Measurements from ENCODE around the gene MCF2L.

MCF2L gene

DNA sequence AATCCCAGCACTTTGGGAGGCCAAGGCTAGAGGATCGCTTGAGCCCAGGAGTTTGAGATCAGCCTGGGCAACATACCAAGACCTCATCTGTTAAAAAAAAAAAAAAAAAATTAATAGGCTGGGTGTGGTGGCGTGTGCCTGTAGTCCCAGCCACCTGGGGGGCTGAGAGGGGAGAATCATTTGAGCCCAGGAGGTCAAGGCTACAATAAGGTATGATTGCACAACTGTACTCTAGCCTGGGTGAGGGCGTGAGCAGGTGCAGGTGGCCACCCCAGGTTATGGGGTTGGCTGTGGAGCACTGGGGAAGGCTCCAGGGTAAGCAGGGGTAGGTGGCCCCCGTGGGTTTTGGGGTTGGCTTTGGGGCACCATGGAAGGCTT is 33.9 kb downstream of the MCF2L start:
- Histone ChIP-seq H3K9me3 (ENCODE audit: insufficient read depth, low read depth, low read length) (no peaks in the 10 kb centered on the region), H3K27ac (ENCODE audit: low read depth, low read length) (no peak overlapping the region), H3K4me3 (ENCODE audit: low read length) (no peak overlapping the region), H3K27me3 (ENCODE audit: insufficient read depth, low read length) (no peaks in the 10 kb centered on the region), H3K36me3 (ENCODE audit: insufficient read depth, low read length) (peaks cover 3% of the 10 kb centered on the region; the same call in 1 of the 2 replicates), H3K9ac (ENCODE audit: low read depth, low read length) (no peak overlapping the region), H3K4me1 (ENCODE audit: insufficient read depth, low read length) (0 out of 2 replicates have a peak, but pooled peaks cover 4% of the 10 kb centered on the region)
- WGBS, result 92% methylated on average over 4 of the region's 4 CpGs

DNA sequence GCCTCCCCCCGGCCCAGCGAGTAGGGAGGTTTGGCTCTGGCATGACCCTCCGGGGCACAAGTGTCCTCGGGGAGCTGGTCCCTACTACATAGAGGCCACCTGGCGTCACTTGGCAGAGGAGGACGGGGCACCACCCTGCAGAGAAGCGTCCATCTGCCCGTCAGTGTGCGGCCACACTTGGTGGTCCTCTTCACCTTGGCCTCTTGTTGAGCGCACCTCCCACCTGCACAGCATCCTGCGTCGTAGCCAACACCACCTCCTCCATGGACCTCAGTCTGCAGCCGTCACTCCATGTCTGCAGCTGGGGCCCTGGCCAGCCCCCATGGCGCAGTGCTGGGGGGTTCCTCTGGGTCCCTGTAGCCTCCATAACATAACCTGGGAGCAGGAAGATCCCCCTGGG is 35.1 kb downstream of the MCF2L start:
- H3K27me3 ChIP-seq (ENCODE audit: insufficient read depth, low read length), result no peaks in the 10 kb centered on the region
- WGBS, result 97% methylated on average over 14 of the region's 14 CpGs
- peaks cover 3% of the 10 kb centered on the region; the same call in 1 of the 2 replicates for H3K36me3 ChIP-seq (ENCODE audit: insufficient read depth, low read length)
- 0 out of 2 replicates have a peak, but pooled peaks cover 4% of the 10 kb centered on the region for H3K4me1 ChIP-seq (ENCODE audit: insufficient read depth, low read length)
- no peak overlapping the region for H3K4me3 ChIP-seq (ENCODE audit: low read length)
- H3K9ac ChIP-seq (ENCODE audit: low read depth, low read length), result no peak overlapping the region
- H3K27ac ChIP-seq (ENCODE audit: low read depth, low read length), result no peak overlapping the region
- H3K9me3 ChIP-seq (ENCODE audit: insufficient read depth, low read depth, low read length), result no peaks in the 10 kb centered on the region

DNA sequence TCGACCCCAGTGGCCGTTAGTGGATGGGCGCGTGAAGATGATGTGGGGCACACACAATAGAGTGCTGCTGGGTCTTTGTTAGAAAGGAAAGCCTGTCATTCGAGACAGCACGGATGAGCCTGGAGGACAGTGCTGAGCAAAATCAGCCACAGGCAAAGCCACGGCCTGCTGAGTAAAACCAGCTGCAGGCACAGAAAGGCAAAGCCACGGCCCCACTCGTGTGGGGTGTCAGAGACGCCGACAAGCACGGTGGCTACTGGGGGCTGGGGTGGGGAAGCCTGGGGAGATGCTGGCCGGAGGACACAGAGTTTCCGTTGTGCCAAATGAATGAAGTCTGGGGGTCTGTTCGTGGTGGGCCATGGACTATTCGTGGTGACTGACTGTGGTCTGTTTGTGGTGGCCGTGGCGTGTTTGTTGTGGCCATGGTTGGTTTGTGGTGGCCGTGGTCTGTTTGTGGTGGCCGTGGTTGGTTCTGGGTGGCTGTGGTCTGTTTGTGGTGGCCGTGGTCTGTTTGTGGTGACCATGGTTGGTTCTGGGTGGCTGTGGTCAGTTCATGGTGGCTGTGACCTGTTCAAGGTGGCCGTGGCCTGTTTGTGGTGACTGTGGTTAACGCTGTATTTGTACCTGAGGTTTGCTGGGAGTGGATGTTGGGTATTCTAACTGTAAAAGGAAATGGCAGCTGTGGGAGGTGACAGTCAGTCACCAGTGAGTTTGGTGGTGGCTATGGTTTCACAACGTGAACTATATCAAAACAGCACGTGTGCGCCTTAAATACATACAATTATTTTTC is 36.3 kb downstream of the MCF2L start:
- H3K36me3 ChIP-seq (ENCODE audit: insufficient read depth, low read length), result peaks cover 3% of the 10 kb centered on the region; the same call in 1 of the 2 replicates
- H3K27ac ChIP-seq (ENCODE audit: low read depth, low read length), result no peak overlapping the region
- H3K4me3 ChIP-seq (ENCODE audit: low read length), result no peak overlapping the region
- H3K9ac ChIP-seq (ENCODE audit: low read depth, low read length), result no peak overlapping the region
- WGBS, result 95% methylated on average over 25 of the region's 26 CpGs
- H3K27me3 ChIP-seq (ENCODE audit: insufficient read depth, low read length), result no peaks in the 10 kb centered on the region
- no peaks in the 10 kb centered on the region for H3K9me3 ChIP-seq (ENCODE audit: insufficient read depth, low read depth, low read length)
- 0 out of 2 replicates have a peak, but pooled peaks cover 4% of the 10 kb centered on the region for H3K4me1 ChIP-seq (ENCODE audit: insufficient read depth, low read length)

DNA sequence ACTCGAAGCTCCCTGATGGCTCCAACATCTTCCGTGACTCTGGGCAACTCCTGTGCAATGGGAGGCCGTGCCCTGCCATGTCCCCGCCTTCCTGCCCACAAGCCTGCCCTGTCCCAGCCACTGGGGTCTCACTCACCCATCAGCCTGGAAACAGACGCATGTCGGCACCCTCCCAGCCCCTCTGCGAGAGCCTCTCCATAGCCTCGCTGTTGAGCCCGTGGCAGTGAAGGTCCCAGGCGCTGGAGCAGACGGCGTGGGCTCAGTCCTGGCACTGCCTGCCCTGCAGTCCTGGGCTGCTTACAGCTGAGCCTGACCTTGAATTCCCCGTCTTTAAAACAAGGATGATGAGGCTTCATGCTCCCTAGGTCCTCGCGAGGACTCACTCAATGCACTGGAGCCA is 37.0 kb downstream of the MCF2L start:
- peaks cover 3% of the 10 kb centered on the region; the same call in 1 of the 2 replicates for H3K36me3 ChIP-seq (ENCODE audit: insufficient read depth, low read length)
- no peaks in the 10 kb centered on the region for H3K27me3 ChIP-seq (ENCODE audit: insufficient read depth, low read length)
- no peak overlapping the region for H3K9ac ChIP-seq (ENCODE audit: low read depth, low read length)
- H3K4me1 ChIP-seq (ENCODE audit: insufficient read depth, low read length), result 0 out of 2 replicates have a peak, but pooled peaks cover 4% of the 10 kb centered on the region
- H3K27ac ChIP-seq (ENCODE audit: low read depth, low read length), result no peak overlapping the region
- 95% methylated on average over 15 of the region's 15 CpGs for WGBS
- H3K9me3 ChIP-seq (ENCODE audit: insufficient read depth, low read depth, low read length), result no peaks in the 10 kb centered on the region
- H3K4me3 ChIP-seq (ENCODE audit: low read length), result no peak overlapping the region

DNA sequence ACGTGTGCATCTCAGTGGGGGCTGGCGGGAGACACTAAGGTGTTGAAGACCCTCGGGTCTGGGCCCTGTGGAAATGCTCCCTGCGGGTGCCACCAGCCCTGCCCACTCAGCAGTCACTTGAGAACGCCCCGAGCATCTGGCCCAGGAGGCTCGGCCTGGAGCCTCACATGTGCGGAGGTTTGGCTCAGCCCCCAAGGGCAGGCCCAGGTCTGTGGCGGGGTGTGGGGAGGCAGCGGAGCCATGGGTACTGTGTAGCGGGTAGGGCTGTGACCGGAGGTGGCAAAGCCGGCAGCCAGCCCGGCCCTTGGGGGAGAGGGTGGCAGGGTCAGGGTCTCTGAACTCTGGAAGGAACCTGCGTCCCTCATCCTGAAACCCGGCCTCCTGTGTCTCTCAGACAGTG is 37.6 kb downstream of the MCF2L start:
- 93% methylated on average over 16 of the region's 16 CpGs for WGBS
- peaks cover 3% of the 10 kb centered on the region; the same call in 1 of the 2 replicates for H3K36me3 ChIP-seq (ENCODE audit: insufficient read depth, low read length)
- H3K4me1 ChIP-seq (ENCODE audit: insufficient read depth, low read length), result no peaks in the 10 kb centered on the region
- H3K4me3 ChIP-seq (ENCODE audit: low read length), result no peak overlapping the region
- no peaks in the 10 kb centered on the region for H3K27me3 ChIP-seq (ENCODE audit: insufficient read depth, low read length)
- no peak overlapping the region for H3K27ac ChIP-seq (ENCODE audit: low read depth, low read length)
- no peaks in the 10 kb centered on the region for H3K9me3 ChIP-seq (ENCODE audit: insufficient read depth, low read depth, low read length)
- no peak overlapping the region for H3K9ac ChIP-seq (ENCODE audit: low read depth, low read length)

DNA sequence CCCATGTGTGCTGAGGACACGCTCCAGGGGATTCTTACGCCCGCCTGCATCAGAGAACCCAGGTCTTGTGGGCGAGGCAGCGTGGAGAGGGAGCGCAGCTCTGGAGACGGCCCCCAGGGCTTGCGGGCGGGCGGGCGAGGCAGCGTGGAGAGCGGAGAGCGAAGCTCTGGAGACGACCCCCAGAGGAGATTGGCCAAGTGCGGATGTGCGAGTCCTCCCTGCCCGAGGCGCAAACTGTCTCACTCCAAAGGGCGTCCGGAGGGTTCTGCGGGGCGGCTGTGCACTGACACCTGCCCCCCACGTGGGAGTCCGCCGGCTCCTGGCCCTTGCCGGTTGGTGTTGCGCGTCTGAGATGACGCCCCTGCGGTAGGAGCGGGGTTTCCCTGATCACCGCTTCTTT is 39.8 kb downstream of the MCF2L start:
- WGBS, result 89% methylated on average over 33 of the region's 33 CpGs
- no peaks in the 10 kb centered on the region for H3K9me3 ChIP-seq (ENCODE audit: insufficient read depth, low read depth, low read length)
- no peak overlapping the region for H3K9ac ChIP-seq (ENCODE audit: low read depth, low read length)
- no peak overlapping the region for H3K4me3 ChIP-seq (ENCODE audit: low read length)
- no peaks in the 10 kb centered on the region for H3K4me1 ChIP-seq (ENCODE audit: insufficient read depth, low read length)
- no peaks in the 10 kb centered on the region for H3K27me3 ChIP-seq (ENCODE audit: insufficient read depth, low read length)
- H3K27ac ChIP-seq (ENCODE audit: low read depth, low read length), result no peak overlapping the region
- peaks cover 3% of the 10 kb centered on the region; the same call in 1 of the 2 replicates for H3K36me3 ChIP-seq (ENCODE audit: insufficient read depth, low read length)

DNA sequence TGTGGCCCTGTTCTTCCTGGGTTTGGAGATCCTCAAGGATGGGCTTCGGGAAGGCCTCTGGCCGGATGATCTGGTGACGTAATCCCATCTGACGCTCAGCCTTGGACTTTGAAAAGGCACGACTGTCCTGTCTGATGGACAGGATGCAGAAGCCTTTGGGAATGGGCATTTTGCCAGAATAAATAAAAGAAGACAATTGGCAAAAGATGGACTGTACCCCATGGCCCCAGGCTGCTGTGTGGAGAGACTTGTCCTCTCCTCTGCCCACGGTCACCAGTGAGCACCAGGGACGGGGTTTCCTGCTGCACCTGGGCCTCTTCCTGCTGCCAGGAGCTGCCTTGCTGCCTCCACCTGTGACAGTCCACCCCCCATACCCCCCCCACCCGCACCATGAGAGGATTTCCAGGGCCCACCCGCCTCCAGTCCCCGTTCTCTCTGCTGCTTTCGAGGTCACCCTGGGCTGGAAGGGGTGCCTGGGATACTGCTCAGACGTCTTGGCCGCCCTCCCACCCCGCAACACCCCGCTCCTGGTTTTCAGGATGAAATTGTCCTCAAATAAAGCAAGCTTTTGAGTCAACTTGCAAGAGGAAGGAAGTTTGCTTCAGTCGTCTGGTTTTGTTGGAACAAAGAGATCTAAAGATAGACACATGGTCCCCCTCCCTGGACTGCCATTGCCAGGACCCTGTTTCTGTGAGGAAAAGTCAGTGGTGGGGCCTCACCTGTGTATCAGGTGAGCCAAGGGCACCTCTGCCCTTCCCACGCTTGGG is 40.9 kb downstream of the MCF2L start:
- Histone ChIP-seq H3K27ac (ENCODE audit: low read depth, low read length) (no peak overlapping the region), H3K4me3 (ENCODE audit: low read length) (no peak overlapping the region), H3K9ac (ENCODE audit: low read depth, low read length) (no peak overlapping the region), H3K27me3 (ENCODE audit: insufficient read depth, low read length) (no peaks in the 10 kb centered on the region), H3K4me1 (ENCODE audit: insufficient read depth, low read length) (no peaks in the 10 kb centered on the region), H3K9me3 (ENCODE audit: insufficient read depth, low read depth, low read length) (no peaks in the 10 kb centered on the region), H3K36me3 (ENCODE audit: insufficient read depth, low read length) (no peaks in the 10 kb centered on the region)
- 95% methylated on average over 17 of the region's 17 CpGs for WGBS

DNA sequence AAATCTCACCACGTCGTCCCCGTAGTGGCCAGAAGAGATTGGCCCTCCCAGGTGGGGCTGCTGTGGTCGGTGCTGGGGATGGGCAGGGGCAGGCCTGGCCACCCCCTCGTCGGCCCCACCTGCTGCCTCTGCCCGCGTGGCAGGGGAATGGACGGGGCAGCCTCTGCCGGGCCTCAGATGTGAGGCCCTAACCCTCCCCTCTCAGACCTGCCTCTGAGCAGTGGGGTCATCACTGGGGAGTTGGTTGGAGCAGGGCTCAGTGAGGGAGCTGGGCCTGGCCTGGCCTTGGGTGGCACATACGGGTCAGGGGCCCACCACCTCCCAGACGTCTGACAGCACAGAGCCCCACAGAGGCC is 41.5 kb downstream of the MCF2L start:
- Histone ChIP-seq H3K9ac (ENCODE audit: low read depth, low read length) (no peak overlapping the region), H3K4me1 (ENCODE audit: insufficient read depth, low read length) (no peaks in the 10 kb centered on the region), H3K4me3 (ENCODE audit: low read length) (no peak overlapping the region), H3K9me3 (ENCODE audit: insufficient read depth, low read depth, low read length) (no peaks in the 10 kb centered on the region), H3K36me3 (ENCODE audit: insufficient read depth, low read length) (no peaks in the 10 kb centered on the region), H3K27me3 (ENCODE audit: insufficient read depth, low read length) (no peaks in the 10 kb centered on the region), H3K27ac (ENCODE audit: low read depth, low read length) (no peak overlapping the region)
- 95% methylated on average over 12 of the region's 12 CpGs for WGBS

DNA sequence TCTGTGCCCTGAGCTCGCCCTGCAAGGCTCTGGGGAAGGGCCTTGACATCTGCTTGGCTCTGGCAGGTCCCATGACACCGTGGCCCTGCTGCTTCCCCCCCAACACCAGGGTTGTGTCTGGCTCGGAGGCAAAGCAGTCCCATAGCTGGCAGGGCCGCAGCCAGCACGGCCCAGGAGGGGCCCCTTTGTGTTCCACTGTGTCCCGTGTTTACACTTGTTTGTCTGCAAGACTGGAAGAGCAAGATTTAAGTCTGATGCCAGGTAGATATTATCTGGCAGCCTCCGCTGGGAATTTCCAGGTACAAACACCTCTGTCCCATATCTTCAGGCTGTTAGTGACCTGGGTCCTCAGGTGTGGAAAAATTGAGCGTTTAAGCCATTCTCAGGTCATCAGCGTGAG is 44.3 kb downstream of the MCF2L start:
- no peak overlapping the region for H3K9ac ChIP-seq (ENCODE audit: low read depth, low read length)
- H3K27me3 ChIP-seq (ENCODE audit: insufficient read depth, low read length), result no peaks in the 10 kb centered on the region
- H3K4me1 ChIP-seq (ENCODE audit: insufficient read depth, low read length), result no peaks in the 10 kb centered on the region
- 0 out of 2 replicates have a peak, but pooled peaks cover 3% of the 10 kb centered on the region for H3K36me3 ChIP-seq (ENCODE audit: insufficient read depth, low read length)
- no peak overlapping the region for H3K4me3 ChIP-seq (ENCODE audit: low read length)
- H3K9me3 ChIP-seq (ENCODE audit: insufficient read depth, low read depth, low read length), result no peaks in the 10 kb centered on the region
- no peak overlapping the region for H3K27ac ChIP-seq (ENCODE audit: low read depth, low read length)
- WGBS, result 94% methylated on average over 9 of the region's 9 CpGs

DNA sequence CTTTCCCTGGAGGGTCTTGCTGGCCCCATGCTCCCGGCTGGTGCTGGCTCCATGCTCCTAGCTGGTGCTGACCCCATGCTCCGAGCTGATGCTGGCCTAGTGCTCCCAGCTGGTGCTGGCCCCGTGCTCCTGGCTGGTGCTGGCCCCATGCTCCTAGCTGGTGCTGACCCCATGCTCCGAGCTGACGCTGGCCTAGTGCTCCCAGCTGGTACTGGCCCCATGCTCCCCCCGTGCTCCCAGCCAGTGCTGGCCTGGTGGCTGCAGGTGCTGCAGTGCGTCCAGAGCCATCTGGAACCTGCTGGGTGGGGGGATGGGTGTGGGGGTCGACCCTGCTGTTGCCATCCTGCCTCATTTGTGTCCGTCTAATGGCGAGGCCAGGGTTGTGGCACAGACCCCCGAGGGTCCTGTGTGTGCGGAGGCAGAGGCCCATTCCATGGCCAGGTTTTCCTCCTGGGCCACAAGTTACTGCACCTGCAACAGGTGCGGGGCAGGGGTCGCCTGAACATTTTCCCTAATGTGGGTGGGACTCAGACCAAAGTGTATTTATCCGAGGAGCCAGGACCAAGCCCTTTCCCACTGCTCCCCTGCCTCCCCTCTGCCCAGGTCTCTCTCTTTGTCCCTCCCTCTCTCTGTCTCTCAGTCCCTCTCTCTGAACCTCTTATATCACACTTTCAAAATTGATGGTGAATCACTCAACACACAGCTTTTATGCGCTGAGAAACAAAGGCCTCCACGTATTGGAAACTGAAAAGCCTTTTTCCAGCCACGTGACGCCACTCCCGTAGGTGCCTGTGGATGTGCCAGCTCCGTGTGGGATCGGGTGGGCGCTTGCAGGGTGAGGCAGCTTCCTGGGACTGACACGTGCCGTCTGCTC is 45.1 kb downstream of the MCF2L start:
- WGBS, result 93% methylated on average over 25 of the region's 25 CpGs
- H3K27me3 ChIP-seq (ENCODE audit: insufficient read depth, low read length), result no peaks in the 10 kb centered on the region
- no peak overlapping the region; the same call in 1 of the 2 replicates for H3K9ac ChIP-seq (ENCODE audit: low read depth, low read length)
- no peaks in the 10 kb centered on the region for H3K9me3 ChIP-seq (ENCODE audit: insufficient read depth, low read depth, low read length)
- H3K4me3 ChIP-seq (ENCODE audit: low read length), result no peak overlapping the region
- H3K27ac ChIP-seq (ENCODE audit: low read depth, low read length), result no peak overlapping the region
- no peaks in the 10 kb centered on the region for H3K4me1 ChIP-seq (ENCODE audit: insufficient read depth, low read length)
- H3K36me3 ChIP-seq (ENCODE audit: insufficient read depth, low read length), result 0 out of 2 replicates have a peak, but pooled peaks cover 3% of the 10 kb centered on the region
